Measurements from ENCODE around the gene SPTBN2. TPM values are rescaled to one million over a fixed set of nuclear protein-coding genes. Genes with fewer than 3 reads are reported as not detected.

Gene SPTBN2
- total and polyA plus RNA-seq, 2 of the 8 experiments (the other 6 are each of a cell fraction or from before 2014, with no cell fraction given) = 19.1 to 69.0 TPM

DNA sequence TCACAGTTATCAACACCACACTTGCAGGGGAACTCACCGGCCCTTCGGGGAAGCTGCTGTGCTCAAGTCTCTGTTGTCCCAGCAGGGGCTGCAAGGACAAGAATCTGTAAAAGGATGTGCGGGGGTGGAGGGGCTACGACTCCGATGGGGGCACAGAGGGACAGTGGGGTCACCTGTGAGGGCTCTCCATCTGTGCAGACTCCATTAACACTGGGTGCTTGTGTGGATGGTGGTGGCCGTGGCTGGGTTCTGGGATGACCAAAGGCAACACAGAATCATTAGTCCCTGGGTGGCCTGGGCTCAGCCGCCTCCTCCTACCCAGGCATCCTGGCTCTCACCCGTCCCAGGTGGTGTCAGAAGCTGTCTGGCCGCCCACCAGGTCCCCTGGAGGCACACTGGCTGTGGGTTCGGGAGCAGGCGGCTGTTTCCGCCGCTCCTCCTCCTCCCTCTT lies 41.2 kb downstream of the SPTBN2 start:
- Histone ChIP-seq H4K20me1 (replicated peaks in 1 of 2; ENCODE audit: control insufficient read depth in 1 of 2, insufficient read depth in 2 of 2, low read length in 2 of 2) (peaks cover 0 to 4% of the 10 kb centered on the region in 2 experiments), H3K4me1 (replicated peaks in 1 of 4; ENCODE audit: control insufficient read depth in 3 of 4, insufficient read depth in 4 of 4, low read length in 3 of 4) (no peaks in the 10 kb centered on the region), H3K4me2 (ENCODE audit: insufficient read depth in 1 of 2, low read depth in 2 of 2, low read length in 2 of 2) (no peak overlapping the region), H2BK120ac (replicated peaks; ENCODE audit: low read depth, low read length) (no peak overlapping the region), H2AK5ac (ENCODE audit: low read depth, low read length) (no peak overlapping the region), H3K4me3 (ENCODE audit: extremely low read depth in 1 of 4, insufficient read depth in 2 of 4, low read depth in 3 of 4, low read length in 4 of 4) (no peak overlapping the region), H4K5ac (ENCODE audit: insufficient read length, low read depth, low read length) (no peak overlapping the region), H4K8ac (ENCODE audit: extremely low read depth, insufficient read depth, low read length) (no peak overlapping the region), H3K27ac (ENCODE audit: low read depth, low read length) (no peak overlapping the region), H3K4ac (replicated peaks; ENCODE audit: insufficient read length, low read depth, low read length) (no peak overlapping the region), H3K23me2 (ENCODE audit: low read depth, low read length) (no peaks in the 10 kb centered on the region), H3K36me3 (ENCODE audit: control insufficient read depth in 2 of 4, insufficient read depth in 4 of 4, low read length in 3 of 4) (peaks cover 17 to 62% (median 48%) of the 10 kb centered on the region in 4 experiments), H3K79me1 (ENCODE audit: low read depth, low read length) (no peaks in the 10 kb centered on the region), H3K18ac (ENCODE audit: extremely low read depth, low read length) (no peak overlapping the region), H2BK5ac (ENCODE audit: low read depth, low read length) (no peak overlapping the region), H3K56ac (replicated peaks; ENCODE audit: insufficient read length, low read depth, low read length) (no peak overlapping the region), H3K23ac (ENCODE audit: insufficient read length) (no peak overlapping the region), H3K27me3 (replicated peaks in 1 of 4; ENCODE audit: control insufficient read depth in 3 of 4, extremely low read depth in 1 of 4, insufficient read depth in 3 of 4, low read length in 3 of 4) (no peaks in the 10 kb centered on the region), H2BK20ac (ENCODE audit: low read length) (no peak overlapping the region), H4K91ac (replicated peaks; ENCODE audit: insufficient read length, low read length) (no peak overlapping the region), H3K79me2 (ENCODE audit: control insufficient read depth in 1 of 2, insufficient read depth in 2 of 2, low read length in 2 of 2) (no peaks in the 10 kb centered on the region), H2BK15ac (ENCODE audit: low read length) (no peak overlapping the region), H2BK12ac (ENCODE audit: low read depth, low read length) (no peak overlapping the region), H3K14ac (ENCODE audit: insufficient read length) (no peak overlapping the region), H3K9ac (replicated peaks in 1 of 4; ENCODE audit: extremely low read depth in 1 of 4, low read depth in 3 of 4, low read length in 3 of 4) (no peak overlapping the region), H2AFZ (ENCODE audit: low read length) (no peak overlapping the region), H3K9me3 (ENCODE audit: insufficient read depth in 2 of 2, low read depth in 1 of 2, low read length in 1 of 2) (no peaks in the 10 kb centered on the region)
- CTCF ChIA-PET (ENCODE audit: partially characterized antibody) = interaction anchor here (1.1 to 2.7 kb wide), 2 partner anchors 10 to 146 kb away, joined by 4 to 11 read pairs; partner anchors contain the start of gene RBM4B
- FAIRE-seq = no peak
- DNase-seq (ENCODE audit: low read depth in 1 of 2, low spot score in 2 of 2) = no peak
- POLR2A ChIA-PET (ENCODE audit: partially characterized antibody) = interaction anchor here (1.2 to 1.4 kb wide), 3 partner anchors 10 to 156 kb away, joined by 3 to 6 read pairs (median 5); partner anchors contain the start of genes RBM4B and RCE1
- WGBS, 2 experiments (ENCODE audit: extremely low coverage in 1 of 2, insufficient coverage in 1 of 2, insufficient read length in 1 of 2, insufficient replicate concordance in 2 of 2, low coverage in 1 of 2, low lambda C conversion rate in 2 of 2, missing lambda C conversion rate in 1 of 2) = 94% methylated on average over 13 of the region's 13 CpGs; no CpG with 5 or more reads in 1 of the 2 experiments
- TF ChIP-seq ZNF274 (IDR thresholded peaks at IDR 0.05; ENCODE audit: borderline replicate concordance, extremely low read depth, low read length) = no peak
- no peak for TF ChIP-seq TAF7 (optimal IDR thresholded peaks at IDR 0.05; ENCODE audit: borderline replicate concordance, low read depth, low read length)
- TF ChIP-seq CEBPB (IDR thresholded peaks at IDR 0.05; ENCODE audit: low read depth, low read length) = no peak
- no peak for TF ChIP-seq HDAC2 (IDR thresholded peaks at IDR 0.05; ENCODE audit: borderline replicate concordance in 1 of 2, low read depth in 2 of 2, low read length in 2 of 2)
- no peak for TF ChIP-seq SAP30 (IDR thresholded peaks at IDR 0.05; ENCODE audit: insufficient read depth, insufficient replicate concordance, low read length)
- no peak for TF ChIP-seq TBP (IDR thresholded peaks at IDR 0.05; ENCODE audit: low read depth, low read length)
- no peak for TF ChIP-seq EZH2 (IDR thresholded peaks at IDR 0.05; ENCODE audit: low read depth, low read length, severe bottlenecking)
- TF ChIP-seq HDAC6 (IDR thresholded peaks at IDR 0.05; ENCODE audit: low read depth, low read length) = no peak
- no peak for TF ChIP-seq KDM5A (IDR thresholded peaks at IDR 0.05; ENCODE audit: low read length)
- TF ChIP-seq RBBP5 (IDR thresholded peaks at IDR 0.05; ENCODE audit: borderline replicate concordance, low read depth, low read length) = no peak
- no peak for TF ChIP-seq ASH2L (IDR thresholded peaks at IDR 0.05; ENCODE audit: low read length)
- TF ChIP-seq, protein P1, sequence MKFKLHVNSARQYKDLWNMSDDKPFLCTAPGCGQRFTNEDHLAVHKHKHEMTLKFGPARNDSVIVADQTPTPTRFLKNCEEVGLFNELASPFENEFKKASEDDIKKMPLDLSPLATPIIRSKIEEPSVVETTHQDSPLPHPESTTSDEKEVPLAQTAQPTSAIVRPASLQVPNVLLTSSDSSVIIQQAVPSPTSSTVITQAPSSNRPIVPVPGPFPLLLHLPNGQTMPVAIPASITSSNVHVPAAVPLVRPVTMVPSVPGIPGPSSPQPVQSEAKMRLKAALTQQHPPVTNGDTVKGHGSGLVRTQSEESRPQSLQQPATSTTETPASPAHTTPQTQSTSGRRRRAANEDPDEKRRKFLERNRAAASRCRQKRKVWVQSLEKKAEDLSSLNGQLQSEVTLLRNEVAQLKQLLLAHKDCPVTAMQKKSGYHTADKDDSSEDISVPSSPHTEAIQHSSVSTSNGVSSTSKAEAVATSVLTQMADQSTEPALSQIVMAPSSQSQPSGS (IDR thresholded peaks at IDR 0.05; ENCODE audit: low read length) = no peak

Measured in H1 (cell line).